H54 (cell line): ENCODE data around the gene FAM184B.

Experiments used
- DNase-seq: peaks from one replicate; pipeline ENCODE4 v3.0.0; 2011; ENCODE audit warnings: low spot score, mixed read lengths; ENCODE audit not compliant: insufficient read length
- FAIRE-seq: peaks from 3 replicates; lab custom pipeline; 2011; peaks lifted over from hg19 to GRCh38; lab: Jason Lieb, UNC
- POLR2A ChIP-seq: IDR thresholded peaks from 2 replicates; pipeline ENCODE4 v1.6.1; 2011; ENCODE audit warnings: low read depth, mild to moderate bottlenecking, low read length

The FAM184B gene

DNA sequence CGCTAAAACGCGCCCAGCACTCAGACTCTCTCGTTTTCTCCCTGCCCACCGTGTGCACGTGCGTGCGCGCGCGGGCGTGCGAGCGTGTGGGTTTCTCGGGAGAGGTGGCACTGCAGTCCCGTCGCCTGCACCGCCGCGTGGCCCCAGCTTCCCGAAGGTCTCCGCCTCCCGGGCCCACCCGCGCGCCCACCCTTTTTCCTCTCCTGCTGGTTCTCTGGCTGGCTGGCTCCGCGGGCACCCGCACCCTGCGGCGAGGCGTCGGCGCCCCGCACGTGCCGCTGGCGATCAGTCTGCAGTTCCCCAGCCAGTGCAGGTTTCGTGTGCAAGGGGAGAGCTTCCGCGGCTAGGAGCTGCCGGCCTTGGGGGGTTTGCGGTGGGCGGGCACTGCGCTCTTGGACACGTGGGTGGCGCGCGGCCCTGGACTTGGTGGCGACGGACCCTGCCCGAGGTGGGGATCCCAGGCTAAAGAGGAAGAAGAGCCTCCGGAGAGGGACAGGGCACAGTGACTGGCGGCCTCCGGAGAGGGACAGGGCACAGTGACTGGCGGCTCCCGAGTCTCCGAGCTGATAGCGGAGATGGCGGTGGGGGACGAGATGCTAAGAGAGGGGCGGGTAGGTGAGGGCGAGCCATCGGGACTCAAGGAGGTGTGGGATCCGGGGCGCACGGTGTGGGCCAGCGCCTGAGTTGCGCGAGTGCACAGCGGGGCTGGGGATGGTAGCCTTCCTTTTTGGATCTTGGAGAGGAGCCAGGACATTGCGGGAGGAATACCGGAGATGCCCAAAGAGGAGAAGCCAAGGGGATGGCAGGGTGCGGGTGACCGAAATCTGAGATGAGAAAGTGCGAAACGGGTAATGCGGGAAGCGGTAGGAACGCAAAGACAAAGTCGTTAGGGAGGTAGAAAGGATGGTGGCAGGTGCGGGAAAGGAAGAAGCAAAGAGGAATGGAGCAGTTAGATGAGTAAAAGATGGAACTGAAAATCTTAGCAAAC lies at the start of gene FAM184B:
Gene FAM184B, minus strand, starts transcription at position 322 of the 988 bp plus-strand sequence. CDS start 322 bp downstream, outside the sequence.
- DNase-seq: no peak
- TF ChIP-seq POLR2A: no peak
- no peak for FAIRE-seq

DNA sequence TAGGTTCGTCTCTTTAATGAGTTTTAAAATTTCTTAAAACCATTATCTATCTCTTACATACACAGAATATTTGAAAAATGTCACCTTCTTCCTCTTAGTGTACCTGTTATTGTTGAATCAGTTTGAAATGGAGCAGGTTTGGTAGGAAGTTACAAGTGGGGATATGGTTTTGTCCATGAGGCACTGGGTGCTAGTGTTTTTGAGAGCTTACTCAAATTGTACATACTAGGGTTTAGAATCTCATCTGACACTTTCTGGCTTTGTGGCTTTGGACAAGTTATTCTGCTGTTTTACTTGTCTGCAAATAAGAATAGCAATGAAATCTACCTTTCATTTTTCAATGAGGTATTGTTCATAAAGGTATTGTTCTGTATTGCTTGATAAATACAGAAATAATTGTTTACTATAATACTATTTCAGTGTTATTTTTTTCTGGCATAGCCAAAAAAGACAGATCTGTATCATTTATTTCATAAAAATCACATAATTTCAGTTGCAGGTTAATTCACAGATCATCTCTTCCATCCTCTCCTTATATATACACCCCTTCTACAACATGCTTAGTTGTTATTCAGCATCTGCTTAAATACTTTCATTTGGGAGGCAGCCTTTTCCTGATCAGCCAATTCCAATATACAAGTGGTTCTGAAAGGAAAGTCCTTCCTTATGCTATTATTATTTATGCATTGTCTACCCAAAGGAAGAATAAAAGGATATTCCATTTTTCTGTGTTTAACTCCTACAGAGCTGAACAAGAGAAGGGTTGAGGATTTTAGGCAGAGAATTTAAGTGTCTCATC lies 42.6 kb upstream of the FAM184B start:
- DNase-seq (no peak), FAIRE-seq (no peak)
- TF ChIP-seq POLR2A: no peak

- DNase-seq (no peak), FAIRE-seq (no peak)
- TF ChIP-seq POLR2A: no peak
Observed at GRCh38 chr4:17817027-17817426, 35.6 kb upstream of the FAM184B start.

GRCh38 chr4:17816142-17816541 lies 34.7 kb upstream of the FAM184B start:
- DNase-seq (no peak), FAIRE-seq (no peak)
- TF ChIP-seq POLR2A: no peak

- no peak for TF ChIP-seq POLR2A
- DNase-seq (no peak), FAIRE-seq (peak; percentile 65)
Observed at GRCh38 chr4:17814140-17814539, 32.7 kb upstream of the FAM184B start.

- no peak for FAIRE-seq
- no peak for TF ChIP-seq POLR2A
- DNase-seq: no peak
Observed at GRCh38 chr4:17812801-17813200, 31.4 kb upstream of the FAM184B start.

GRCh38 chr4:17812125-17812524 lies 30.7 kb upstream of the FAM184B start:
- no peak for DNase-seq
- FAIRE-seq: no peak
- TF ChIP-seq POLR2A: no peak

DNA sequence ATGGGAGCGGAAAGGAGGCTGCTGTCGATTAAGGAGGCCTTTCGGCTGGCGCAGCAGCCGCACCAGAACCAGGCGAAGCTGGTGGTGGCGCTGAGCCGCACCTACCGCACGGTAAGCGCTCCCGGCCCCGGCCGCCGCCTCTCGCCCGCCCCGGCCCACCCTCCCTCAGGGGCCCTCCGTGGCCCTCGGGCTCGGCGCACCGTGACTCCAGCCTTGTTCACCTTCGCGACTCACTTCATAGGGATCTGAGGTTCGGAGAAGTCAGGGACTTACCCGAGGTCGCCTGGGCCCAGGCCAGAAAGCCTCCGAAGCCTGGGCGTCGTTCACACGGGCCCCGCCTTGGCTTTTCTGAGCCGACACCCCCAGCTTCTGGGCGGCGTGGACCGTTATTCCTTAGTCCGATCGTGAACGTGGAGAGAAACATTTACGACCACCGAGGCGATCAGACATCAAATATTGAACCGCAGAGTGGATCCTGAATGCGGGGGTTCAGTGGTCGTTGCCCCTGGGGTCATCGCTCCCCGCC lies 29.7 kb upstream of the FAM184B start:
- DNase-seq (no peak), FAIRE-seq (no peak)
- no peak for TF ChIP-seq POLR2A

DNA sequence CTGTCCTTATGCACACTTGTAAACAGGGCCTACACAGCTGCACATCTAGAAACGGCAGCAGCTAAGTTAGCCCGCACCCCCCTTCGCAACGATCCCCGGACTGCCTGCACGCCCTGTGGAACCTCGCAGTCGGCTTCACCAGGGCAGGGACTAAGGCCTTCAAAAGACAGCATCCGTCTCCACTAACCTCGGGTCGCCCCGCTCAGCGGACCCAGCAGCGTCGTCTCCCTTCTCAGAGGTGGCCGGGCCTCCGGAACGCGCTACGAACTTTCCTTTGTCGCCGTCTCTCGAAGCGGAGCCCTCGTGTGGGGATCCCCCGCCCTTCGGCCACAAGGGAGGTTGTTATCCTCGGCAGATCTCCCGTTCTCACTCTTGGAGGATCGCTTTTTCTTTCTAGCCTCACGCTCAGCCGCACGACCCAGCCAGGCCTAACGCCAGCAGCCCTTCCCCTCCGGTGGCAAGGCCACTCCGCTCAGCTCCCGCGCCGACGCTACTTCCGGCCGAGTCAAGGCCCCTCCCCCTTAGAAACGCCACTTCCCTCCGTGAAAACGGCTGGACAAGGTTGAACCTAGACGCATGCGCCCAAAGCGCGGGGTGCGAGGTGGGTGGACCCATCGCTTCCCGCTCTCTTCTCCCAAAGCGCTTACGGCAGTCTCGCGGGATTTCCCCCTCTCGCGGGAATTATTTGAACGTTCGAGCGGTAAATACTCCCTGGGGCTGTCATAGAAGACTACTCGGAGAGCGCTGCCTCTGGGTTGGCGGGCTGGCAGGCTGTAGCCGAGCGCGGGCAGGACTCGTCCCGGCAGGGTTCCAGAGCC lies 29.0 kb upstream of the FAM184B start, which contains the start of the genes DCAF16 and NCAPG:
Gene DCAF16, minus strand, starts transcription at position 498 of the 818 bp plus-strand sequence. CDS start 6,616 bp downstream, outside the sequence.
Gene NCAPG, plus strand, starts transcription at position 720 of the 818 bp plus-strand sequence. CDS start 99 bp downstream, outside the sequence.
- FAIRE-seq: peak; percentile 97
- DNase-seq: peak; percentile 59
- peak; percentile 98 for TF ChIP-seq POLR2A

GRCh38 chr4:17809667-17810066 lies 28.2 kb upstream of the FAM184B start:
- DNase-seq (no peak), FAIRE-seq (no peak)
- TF ChIP-seq POLR2A: no peak

DNA sequence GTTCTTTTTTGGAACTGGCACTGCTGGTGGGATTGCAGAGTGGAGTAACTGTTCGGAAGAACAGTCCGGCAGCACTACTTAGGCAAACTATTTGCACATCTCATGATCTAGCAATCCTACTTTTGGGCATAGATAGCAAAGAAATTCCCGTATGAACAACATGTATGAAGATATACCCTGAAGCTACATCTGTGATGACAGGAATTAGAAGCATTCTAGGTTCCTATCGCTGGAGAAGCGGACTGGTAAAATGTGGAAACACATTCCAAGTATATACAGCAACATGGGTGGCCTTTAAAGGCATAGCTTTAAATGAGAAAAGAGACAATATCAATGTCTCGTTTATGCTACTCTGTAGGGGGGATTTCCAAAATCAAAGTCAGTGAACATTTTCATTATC lies 26.0 kb upstream of the FAM184B start:
- no peak for TF ChIP-seq POLR2A
- no peak for FAIRE-seq
- no peak for DNase-seq

DNA sequence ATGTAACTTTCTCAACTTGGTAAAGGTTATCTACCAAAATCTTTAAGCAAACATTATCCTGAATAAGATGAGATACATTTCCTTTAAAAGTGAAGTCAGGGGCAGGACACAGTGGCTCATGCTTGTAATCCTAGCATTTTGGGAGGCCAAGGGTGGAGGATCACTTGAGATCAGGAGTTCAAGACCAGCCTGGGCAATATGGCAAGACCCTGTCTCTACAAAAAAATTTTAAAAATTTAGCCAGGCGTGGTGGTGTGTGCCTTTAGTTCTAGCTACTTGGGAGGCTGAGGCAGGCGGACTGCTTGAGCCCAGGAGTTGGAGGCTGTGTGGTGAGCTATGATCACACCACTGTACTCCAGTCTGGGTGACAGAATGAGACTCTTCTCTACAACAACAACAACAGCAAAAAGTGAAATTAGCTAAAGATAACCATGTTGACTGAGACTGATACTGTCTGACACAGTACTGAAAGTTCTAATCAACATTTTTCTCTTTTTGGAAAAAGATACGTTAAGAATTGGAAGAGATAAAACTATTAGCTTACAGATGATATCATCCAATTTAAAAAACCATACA lies 24.2 kb upstream of the FAM184B start:
- FAIRE-seq (no peak), DNase-seq (no peak)
- TF ChIP-seq POLR2A: no peak
